CMK (cell line): Measurements from ENCODE around the gene ASIP.
"Not testable (repeated sequence)": the region's sequence is repeated elsewhere in the genome, so short reads cannot be mapped to it uniquely, and the experiment has no call there.

Experiments
- DNase-seq: peaks from one replicate; pipeline ENCODE4 v3.0.0-alpha.2; 2010; ENCODE audit warnings: low read depth

Gene ASIP

GRCh38 chr20:34240693-34241615 is at the start of gene ASIP:
ASIP (plus strand) TSS chr20:34241423; CDS start chr20:34260375, 18,952 bp downstream.
- DNase-seq, result no peak

- DNase-seq, result no peak
Observed at GRCh38 chr20:34193051-34193450, 48.2 kb upstream of the ASIP start.

- DNase-seq, result no peak
Observed at GRCh38 chr20:34199183-34199582, 42.0 kb upstream of the ASIP start.

GRCh38 chr20:34200023-34200422 is 41.2 kb upstream of the ASIP start:
- no peak for DNase-seq

GRCh38 chr20:34201531-34201930 is 39.7 kb upstream of the ASIP start:
- no peak for DNase-seq

GRCh38 chr20:34205172-34205880 is 35.9 kb upstream of the ASIP start:
- DNase-seq, result not testable (repeated sequence)

- no peak for DNase-seq
Observed at GRCh38 chr20:34209111-34209510, 32.1 kb upstream of the ASIP start.

- DNase-seq, result no peak
Observed at GRCh38 chr20:34210271-34210670, 31.0 kb upstream of the ASIP start.

- no peak for DNase-seq
Observed at GRCh38 chr20:34211591-34211990, 29.6 kb upstream of the ASIP start.

- no peak for DNase-seq
Observed at GRCh38 chr20:34213213-34213612, 28.0 kb upstream of the ASIP start.

GRCh38 chr20:34215711-34216381 is 25.4 kb upstream of the ASIP start:
- no peak for DNase-seq

GRCh38 chr20:34216382-34216742 is 24.9 kb upstream of the ASIP start:
- no peak for DNase-seq

- DNase-seq, result no peak
Observed at GRCh38 chr20:34220561-34220960, 20.7 kb upstream of the ASIP start.

- no peak for DNase-seq
Observed at GRCh38 chr20:34222208-34222607, 19.0 kb upstream of the ASIP start.

- not testable (repeated sequence) for DNase-seq
Observed at GRCh38 chr20:34224251-34224650, 17.0 kb upstream of the ASIP start.

GRCh38 chr20:34231634-34232033 is 9.6 kb upstream of the ASIP start:
- DNase-seq, result no peak

- DNase-seq, result no peak
Observed at GRCh38 chr20:34232494-34233087, 8.6 kb upstream of the ASIP start.

- no peak for DNase-seq
Observed at GRCh38 chr20:34233687-34234086, 7.5 kb upstream of the ASIP start.

GRCh38 chr20:34235875-34236274 is 5.3 kb upstream of the ASIP start:
- no peak for DNase-seq

- DNase-seq, result no peak
Observed at GRCh38 chr20:34237942-34238341, 3.3 kb upstream of the ASIP start.

GRCh38 chr20:34240121-34240520 is 1.1 kb upstream of the ASIP start:
- no peak for DNase-seq

GRCh38 chr20:34242015-34242414 is 792 bp downstream of the ASIP start:
- not testable (repeated sequence) for DNase-seq
